Skeletal muscle tissue (tissue), 4 donors: ENCODE results near the gene KLF2. TPM values are rescaled to one million over a fixed set of nuclear protein-coding genes. Genes with fewer than 3 reads are reported as not detected.
A peak's percentile ranks its signal among the peaks of the same experiment; 100 is the strongest.
"Not testable (repeated sequence)": the region's sequence is repeated elsewhere in the genome, so short reads cannot be mapped to it uniquely, and the experiment has no call there.

ENCODE experiments used
- H3K27ac ChIP-seq: one replicate; pipeline ENCODE4 v1.7.0; 2013; ENCODE audit warnings: mild to moderate bottlenecking, low read depth, low read length, inconsistent platforms
- H3K27me3 ChIP-seq, 3 donors: one replicate each; pipeline ENCODE4 v1.7.0; 2013; ENCODE audit warnings: low read length in 3 of 3; ENCODE audit not compliant: control insufficient read depth in 3 of 3, insufficient read depth in 3 of 3
- H3K36me3 ChIP-seq, 3 donors: one replicate each; pipeline ENCODE4 v1.7.0; 2013; ENCODE audit warnings: low read length in 3 of 3; ENCODE audit not compliant: control insufficient read depth in 3 of 3, insufficient read depth in 3 of 3
- H3K4me1 ChIP-seq, 3 donors: one replicate each; pipeline ENCODE4 v1.7.0; 2013; ENCODE audit warnings: low read length in 3 of 3, mild to moderate bottlenecking in 3 of 3; ENCODE audit not compliant: control insufficient read depth in 3 of 3, insufficient read depth in 3 of 3
- H3K4me3 ChIP-seq, 3 donors: one replicate each; pipeline ENCODE4 v1.7.0; 2013; ENCODE audit warnings: low read length in 3 of 3
- H3K9ac ChIP-seq, 3 donors: one replicate each; pipeline ENCODE4 v1.7.0; 2013; ENCODE audit warnings: low read length in 3 of 3, mild to moderate bottlenecking in 3 of 3, moderate library complexity in 2 of 3, low read depth in 1 of 3
- H3K9me3 ChIP-seq, 3 donors: one replicate each; pipeline ENCODE4 v1.7.0; 2013; ENCODE audit warnings: low read length in 3 of 3; ENCODE audit not compliant: control insufficient read depth in 3 of 3
- total RNA-seq: library from RNA; depleted of rRNA; stranded (reverse); fragments of >200 nt; gene quantifications from one replicate; pipeline ENCODE4 v1.2.3, GENCODE V29; 2014
- donor health status: Osteomylitis.

The KLF2 gene
- 14.1 TPM for total RNA-seq

- Histone ChIP-seq H3K36me3 (peaks cover 11 to 28% (median 17%) of the 10 kb centered on the region in 3 donors), H3K27ac (peak within 1 kb of the TSS; percentile 92), H3K9ac (peak within 1 kb of the TSS; percentile 61 to 86 (median 85)), H3K4me3 (peak within 1 kb of the TSS; percentile 66 to 87 (median 85)), H3K9me3 (no peaks in the 10 kb centered on the region), H3K4me1 (peaks cover 26 to 45% (median 34%) of the 10 kb centered on the region in 3 donors), H3K27me3 (no peaks in the 10 kb centered on the region)
Observed at GRCh38 chr19:16324384-16325160, at the start of gene KLF2. TSS of gene KLF2 (plus strand) at chr19:16324826. CDS start at chr19:16324924, 98 bp downstream.

- no peaks in the 10 kb centered on the region for H3K9me3 ChIP-seq
- no peaks in the 10 kb centered on the region for H3K27me3 ChIP-seq
- peaks cover 22 to 30% (median 29%) of the 10 kb centered on the region in 3 donors for H3K4me1 ChIP-seq
- no peak overlapping the region for H3K4me3 ChIP-seq
- H3K27ac ChIP-seq, result no peak overlapping the region
- H3K36me3 ChIP-seq, result no peaks in the 10 kb centered on the region
- no peak overlapping the region for H3K9ac ChIP-seq
Observed at GRCh38 chr19:16280306-16280705, 44.3 kb upstream of the KLF2 start.

- Histone ChIP-seq H3K27ac (no peak overlapping the region), H3K27me3 (no peaks in the 10 kb centered on the region), H3K9me3 (no peaks in the 10 kb centered on the region), H3K4me3 (no peak overlapping the region), H3K36me3 (no peaks in the 10 kb centered on the region), H3K4me1 (peaks cover 29 to 42% (median 39%) of the 10 kb centered on the region in 3 donors), H3K9ac (no peak overlapping the region)
Observed at GRCh38 chr19:16281743-16282142, 42.9 kb upstream of the KLF2 start.

- H3K4me3 ChIP-seq, result peak overlapping the region; percentile 42 to 61 (median 60)
- peak overlapping the region; percentile 96 for H3K27ac ChIP-seq
- H3K9ac ChIP-seq, result peak overlapping the region; percentile 70 to 85 (median 77)
- H3K36me3 ChIP-seq, result no peaks in the 10 kb centered on the region
- H3K4me1 ChIP-seq, result peaks cover 29 to 42% (median 39%) of the 10 kb centered on the region in 3 donors
- H3K27me3 ChIP-seq, result no peaks in the 10 kb centered on the region
- no peaks in the 10 kb centered on the region for H3K9me3 ChIP-seq
Observed at GRCh38 chr19:16283210-16284061, 41.2 kb upstream of the KLF2 start.

GRCh38 chr19:16284505-16284904, 40.1 kb upstream of the KLF2 start:
- Histone ChIP-seq H3K36me3 (no peaks in the 10 kb centered on the region), H3K4me1 (peaks cover 29 to 37% (median 35%) of the 10 kb centered on the region in 3 donors), H3K4me3 (no peak overlapping the region), H3K27ac (peak overlapping the region; percentile 96), H3K27me3 (no peaks in the 10 kb centered on the region), H3K9ac (no peak overlapping the region), H3K9me3 (no peaks in the 10 kb centered on the region)

GRCh38 chr19:16285079-16285478, 39.5 kb upstream of the KLF2 start:
- peaks cover 29 to 36% (median 35%) of the 10 kb centered on the region in 3 donors for H3K4me1 ChIP-seq
- H3K4me3 ChIP-seq, H3K36me3 ChIP-seq, H3K9ac ChIP-seq, H3K27me3 ChIP-seq, H3K9me3 ChIP-seq: not testable (repeated sequence)
- peak overlapping the region; percentile 81 for H3K27ac ChIP-seq

- H3K9ac ChIP-seq, result peak overlapping the region; percentile 69 to 81 (median 79)
- no peaks in the 10 kb centered on the region for H3K36me3 ChIP-seq
- no peaks in the 10 kb centered on the region for H3K27me3 ChIP-seq
- peak overlapping the region in 2 of 3 donors; percentile 43 to 54 for H3K4me3 ChIP-seq
- H3K4me1 ChIP-seq, result peaks cover 29 to 39% (median 36%) of the 10 kb centered on the region in 3 donors
- H3K9me3 ChIP-seq, result no peaks in the 10 kb centered on the region
- peak overlapping the region; percentile 81 for H3K27ac ChIP-seq
Observed at GRCh38 chr19:16285769-16286498, 38.7 kb upstream of the KLF2 start.

GRCh38 chr19:16288544-16288943, 36.1 kb upstream of the KLF2 start:
- no peaks in the 10 kb centered on the region for H3K36me3 ChIP-seq
- H3K27me3 ChIP-seq, result no peaks in the 10 kb centered on the region
- no peak overlapping the region for H3K9ac ChIP-seq

GRCh38 chr19:16289594-16289993, 35.0 kb upstream of the KLF2 start:
- Histone ChIP-seq H3K27ac (no peak overlapping the region), H3K9ac (no peak overlapping the region), H3K36me3 (no peaks in the 10 kb centered on the region), H3K4me3 (no peak overlapping the region), H3K9me3 (no peaks in the 10 kb centered on the region), H3K27me3 (no peaks in the 10 kb centered on the region), H3K4me1 (peaks cover 17 to 25% (median 21%) of the 10 kb centered on the region in 3 donors)

More at GRCh38 chr19:16288544-16288943, 36.1 kb upstream of the KLF2 start:
- Histone ChIP-seq H3K9me3 (no peaks in the 10 kb centered on the region), H3K4me1 (peaks cover 18 to 30% (median 26%) of the 10 kb centered on the region in 3 donors), H3K4me3 (no peak overlapping the region), H3K27ac (no peak overlapping the region)
